Brain microvascular endothelial cell (primary cell): Measurements from ENCODE around the gene PAK6.

Source experiments
- DNase-seq: peaks from one replicate; pipeline ENCODE4 v3.0.0-alpha.2; 2020
- H3K27ac ChIP-seq: fragments of 250-450 bp; sonication (Bioruptor Pico); 2 replicates; pipeline ENCODE4 v1.5.1; 2020; ENCODE audit warnings: mild to moderate bottlenecking, moderate library complexity
- H3K27me3 ChIP-seq: fragments of 250-450 bp; sonication (Bioruptor Pico); replicated peaks from 2 replicates; pipeline ENCODE4 v1.5.1; 2020; ENCODE audit warnings: mild to moderate bottlenecking
- H3K36me3 ChIP-seq: fragments of 250-450 bp; sonication (Bioruptor Pico); replicated peaks from 2 replicates; pipeline ENCODE4 v1.5.1; 2020; ENCODE audit warnings: mild to moderate bottlenecking
- H3K4me3 ChIP-seq: 2 replicates; pipeline ENCODE4 v1.5.1; 2011; ENCODE audit warnings: low read depth, mild to moderate bottlenecking, control low read depth, low read length, moderate library complexity
- in situ Hi-C: cut with HindIII; loops from 2 replicates; pipeline ENCODE4 v1.10.0; 2017; ENCODE audit warnings: low sequenced_read_pairs, low pct_ligation_motif_present
- TF ChIP-seq, protein P1 (sequence below): IDR thresholded peaks from 2 replicates; pipeline ENCODE4 v1.5.1; 2011; ENCODE audit warnings: low read depth, mild to moderate bottlenecking, moderate library complexity, low read length, control low read depth, inconsistent platforms; ENCODE audit errors: missing control alignments

PAK6 gene

DNA sequence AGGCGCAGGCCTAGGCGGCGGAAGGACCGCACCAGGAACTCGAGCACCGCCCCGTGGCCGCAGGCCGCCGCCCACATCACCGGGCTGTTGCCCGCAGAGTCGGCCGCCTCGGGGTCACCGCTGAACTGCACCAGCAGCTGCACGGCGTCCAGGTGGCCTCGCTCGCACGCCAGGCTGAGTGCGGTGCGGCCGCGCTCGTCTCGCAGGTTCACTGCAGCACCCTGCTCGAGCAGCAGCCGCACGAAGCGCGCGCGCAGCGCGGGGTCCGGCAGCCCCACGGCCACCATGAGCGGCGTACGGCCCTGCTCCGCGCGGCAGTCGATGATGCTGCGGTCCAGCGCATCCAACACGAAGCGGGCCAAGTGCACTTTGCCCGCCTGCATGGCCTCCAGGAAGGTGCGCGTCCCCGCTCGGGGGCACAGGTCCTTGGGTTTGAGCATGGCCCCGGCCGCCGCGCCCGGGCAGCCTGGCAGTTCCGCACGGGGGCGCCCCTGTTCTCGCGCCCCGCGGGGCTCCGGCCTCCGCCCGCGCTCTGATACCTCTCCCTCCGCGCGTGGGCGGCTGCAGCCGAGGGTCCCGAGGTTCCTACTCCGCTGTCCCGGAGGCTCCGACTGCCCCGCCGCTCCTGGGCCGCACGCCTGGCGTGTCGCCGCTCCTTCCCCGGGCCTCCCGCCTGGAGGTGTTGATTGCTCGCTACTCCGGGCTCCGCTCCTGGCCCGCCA is 43.4 kb downstream of the PAK6 start:
- in situ Hi-C loops = no loop called here
- TF ChIP-seq, protein P1, sequence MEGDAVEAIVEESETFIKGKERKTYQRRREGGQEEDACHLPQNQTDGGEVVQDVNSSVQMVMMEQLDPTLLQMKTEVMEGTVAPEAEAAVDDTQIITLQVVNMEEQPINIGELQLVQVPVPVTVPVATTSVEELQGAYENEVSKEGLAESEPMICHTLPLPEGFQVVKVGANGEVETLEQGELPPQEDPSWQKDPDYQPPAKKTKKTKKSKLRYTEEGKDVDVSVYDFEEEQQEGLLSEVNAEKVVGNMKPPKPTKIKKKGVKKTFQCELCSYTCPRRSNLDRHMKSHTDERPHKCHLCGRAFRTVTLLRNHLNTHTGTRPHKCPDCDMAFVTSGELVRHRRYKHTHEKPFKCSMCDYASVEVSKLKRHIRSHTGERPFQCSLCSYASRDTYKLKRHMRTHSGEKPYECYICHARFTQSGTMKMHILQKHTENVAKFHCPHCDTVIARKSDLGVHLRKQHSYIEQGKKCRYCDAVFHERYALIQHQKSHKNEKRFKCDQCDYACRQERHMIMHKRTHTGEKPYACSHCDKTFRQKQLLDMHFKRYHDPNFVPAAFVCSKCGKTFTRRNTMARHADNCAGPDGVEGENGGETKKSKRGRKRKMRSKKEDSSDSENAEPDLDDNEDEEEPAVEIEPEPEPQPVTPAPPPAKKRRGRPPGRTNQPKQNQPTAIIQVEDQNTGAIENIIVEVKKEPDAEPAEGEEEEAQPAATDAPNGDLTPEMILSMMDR = peak; percentile 23
- H3K4me3 ChIP-seq = peak overlapping the region; percentile 26
- H3K27me3 ChIP-seq = peaks cover 48% of the 10 kb centered on the region
- H3K36me3 ChIP-seq = no peaks in the 10 kb centered on the region
- no peak for DNase-seq
- no peak overlapping the region for H3K27ac ChIP-seq

DNA sequence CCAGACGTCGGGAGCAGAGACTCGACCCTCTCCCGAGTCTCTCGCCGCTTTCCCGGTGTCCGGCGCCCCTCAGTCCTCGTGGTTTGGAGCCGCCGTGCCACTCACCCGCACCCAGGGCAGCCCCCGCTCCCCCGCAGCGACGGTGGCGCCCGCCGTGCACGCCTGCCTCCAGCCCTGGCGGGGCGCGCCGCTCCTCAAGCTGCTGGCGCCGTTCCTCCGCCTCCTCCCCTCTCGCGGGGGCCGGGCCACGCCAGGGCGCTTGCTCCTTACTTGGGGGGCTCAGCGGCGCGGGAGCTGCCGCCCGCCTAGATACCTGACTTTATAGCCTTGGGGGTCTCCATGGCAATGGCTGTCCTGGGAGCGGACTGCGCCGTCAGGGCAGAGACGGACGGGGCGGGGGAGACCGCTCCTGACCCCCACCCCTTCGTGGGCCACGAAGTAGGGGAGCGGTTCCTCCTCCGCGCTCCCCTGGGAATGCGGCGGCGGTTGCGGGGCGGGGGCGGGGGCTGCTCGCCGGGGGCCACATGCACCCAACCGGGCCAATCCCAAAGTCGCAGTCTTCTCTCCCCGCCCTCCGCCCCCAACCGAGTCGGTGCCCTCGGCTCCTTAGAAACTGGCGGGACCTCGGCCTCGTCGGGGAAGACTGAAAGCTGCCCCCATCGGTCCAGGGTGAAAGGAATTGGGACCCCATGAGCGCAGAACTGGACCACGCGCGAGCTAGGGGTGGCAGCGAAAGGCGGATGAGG is 44.2 kb downstream of the PAK6 start, which contains the start of gene ANKRD63:
ANKRD63 (minus strand) TSS at position 196 of the 746 bp plus-strand sequence. CDS start 478 bp downstream, outside the sequence.
- Histone ChIP-seq H3K27ac (no peak within 1 kb of the TSS), H3K36me3 (no peaks in the 10 kb centered on the region), H3K27me3 (peaks cover 48% of the 10 kb centered on the region), H3K4me3 (peak within 1 kb of the TSS; percentile 26)
- no peak for DNase-seq
- in situ Hi-C loops = no loop called here
- TF ChIP-seq, protein P1 = no peak

DNA sequence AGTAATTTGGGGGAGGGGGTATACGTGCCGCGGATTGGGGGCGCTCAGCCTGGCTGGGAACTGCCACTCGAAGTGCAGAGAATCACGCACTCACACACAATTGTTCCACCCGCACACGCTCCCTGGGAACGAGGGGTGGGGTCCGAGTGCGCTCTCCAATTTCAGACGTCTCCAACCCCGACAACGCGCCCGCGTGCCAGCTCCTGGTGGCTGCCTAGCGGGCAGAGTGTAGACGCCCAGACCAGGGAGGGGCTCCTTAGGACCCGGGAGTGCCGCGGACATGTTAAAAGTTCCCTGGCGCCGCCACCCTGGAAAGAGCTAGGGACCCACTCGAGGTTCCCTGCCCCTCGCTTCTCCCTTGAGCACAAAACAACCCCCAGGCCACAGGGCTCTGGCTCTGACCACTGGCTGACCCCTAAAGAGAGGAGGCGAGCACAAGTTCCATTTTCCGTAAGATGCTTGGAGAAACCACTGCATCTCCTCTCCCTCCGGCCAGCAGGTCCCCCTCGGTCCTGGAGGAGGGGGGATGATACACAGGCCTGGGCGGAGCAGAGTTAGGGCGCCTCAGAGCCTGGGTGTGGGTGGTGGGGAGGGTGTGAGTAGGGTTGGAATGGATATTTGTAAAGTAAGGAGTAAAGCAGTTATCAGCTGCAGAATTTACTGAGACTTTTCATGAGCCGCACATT is 44.9 kb downstream of the PAK6 start:
- Histone ChIP-seq H3K27ac (no peak overlapping the region), H3K27me3 (peaks cover 48% of the 10 kb centered on the region), H3K36me3 (no peaks in the 10 kb centered on the region), H3K4me3 (no peak overlapping the region)
- TF ChIP-seq, protein P1 = no peak
- in situ Hi-C loops = no loop called here
- no peak for DNase-seq

GRCh38 chr15:40285151-40285550 is 46.3 kb downstream of the PAK6 start:
- no peaks in the 10 kb centered on the region for H3K36me3 ChIP-seq
- no peak for DNase-seq
- TF ChIP-seq, protein P1 = no peak
- no peak overlapping the region for H3K4me3 ChIP-seq
- H3K27ac ChIP-seq = no peak overlapping the region
- peaks cover 38% of the 10 kb centered on the region for H3K27me3 ChIP-seq
- in situ Hi-C loops = no loop called here

DNA sequence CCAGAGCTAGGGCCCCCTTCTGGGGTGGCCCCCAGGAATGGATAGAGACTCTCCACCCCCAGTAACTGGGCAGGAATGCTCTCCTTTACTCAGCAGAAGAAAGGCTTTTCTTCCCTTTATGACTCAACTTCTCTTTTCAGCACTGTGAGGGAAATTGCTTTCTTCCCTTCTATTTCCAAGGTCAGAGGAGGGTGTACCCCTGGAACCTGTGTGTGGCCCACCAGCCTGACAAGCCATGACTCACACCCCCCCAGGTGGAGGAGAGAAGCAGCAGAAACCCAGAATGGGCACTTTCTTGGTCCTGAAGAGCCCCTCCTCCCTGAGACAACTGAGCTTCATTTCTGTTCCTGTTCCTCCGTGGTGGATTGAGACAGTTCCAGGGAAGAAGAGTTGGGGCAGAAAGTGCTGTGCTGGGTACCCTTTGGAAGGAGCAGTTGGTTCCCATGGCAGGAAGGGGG is 46.7 kb downstream of the PAK6 start:
- Histone ChIP-seq H3K36me3 (no peaks in the 10 kb centered on the region), H3K27ac (no peak overlapping the region), H3K4me3 (no peak overlapping the region), H3K27me3 (peaks cover 34% of the 10 kb centered on the region)
- no peak for DNase-seq
- TF ChIP-seq, protein P1 = no peak
- in situ Hi-C loops = no loop called here
